ENCODE measurements around the gene MSANTD1. TPM values are rescaled to one million over a fixed set of nuclear protein-coding genes. Genes with fewer than 3 reads are reported as not detected.

The MSANTD1 gene
- total RNA-seq, 3 donors from 2014 or later = 0.66 to 0.87 (median 0.78) TPM

- Mint-ChIP-seq H3K4me3 (no peak overlapping the region), H3K9me3 (no peaks in the 10 kb centered on the region), H3K27me3 (ENCODE audit: low read depth) (peaks cover 32% of the 10 kb centered on the region), H3K4me1 (ENCODE audit: low read depth) (peaks cover 6% of the 10 kb centered on the region), H3K36me3 (ENCODE audit: insufficient read depth) (no peaks in the 10 kb centered on the region)
- DNase-seq (no peak), ATAC-seq (no peak)
These were observed 39.1 kb downstream of the MSANTD1 start for GRCh38 chr4:3287972-3288570.

GRCh38 chr4:3288571-3289094 is 39.7 kb downstream of the MSANTD1 start:
- no peak for DNase-seq
- ATAC-seq = no peak
- peaks cover 9% of the 10 kb centered on the region for H3K4me1 Mint-ChIP-seq (ENCODE audit: low read depth)
- H3K36me3 Mint-ChIP-seq (ENCODE audit: insufficient read depth) = no peaks in the 10 kb centered on the region
- peaks cover 32% of the 10 kb centered on the region for H3K27me3 Mint-ChIP-seq (ENCODE audit: low read depth)
- H3K9me3 Mint-ChIP-seq = no peaks in the 10 kb centered on the region
- no peak overlapping the region for H3K4me3 Mint-ChIP-seq

GRCh38 chr4:3290476-3290875 is 41.5 kb downstream of the MSANTD1 start:
- no peaks in the 10 kb centered on the region for H3K36me3 Mint-ChIP-seq (ENCODE audit: insufficient read depth)
- H3K27me3 Mint-ChIP-seq (ENCODE audit: low read depth) = peaks cover 25% of the 10 kb centered on the region
- no peaks in the 10 kb centered on the region for H3K9me3 Mint-ChIP-seq
- no peak for ATAC-seq
- no peak overlapping the region for H3K4me3 Mint-ChIP-seq
- peaks cover 11% of the 10 kb centered on the region for H3K4me1 Mint-ChIP-seq (ENCODE audit: low read depth)
- DNase-seq = no peak

- Mint-ChIP-seq H3K9me3 (no peaks in the 10 kb centered on the region), H3K4me1 (ENCODE audit: low read depth) (peaks cover 11% of the 10 kb centered on the region), H3K4me3 (no peak overlapping the region), H3K36me3 (ENCODE audit: insufficient read depth) (no peaks in the 10 kb centered on the region), H3K27me3 (ENCODE audit: low read depth) (peaks cover 22% of the 10 kb centered on the region)
- DNase-seq (no peak), ATAC-seq (no peak)
These were observed 41.9 kb downstream of the MSANTD1 start for GRCh38 chr4:3290889-3291321.

- Mint-ChIP-seq H3K27me3 (ENCODE audit: low read depth) (peaks cover 18% of the 10 kb centered on the region), H3K36me3 (ENCODE audit: insufficient read depth) (no peaks in the 10 kb centered on the region), H3K4me1 (ENCODE audit: low read depth) (peaks cover 11% of the 10 kb centered on the region), H3K9me3 (no peaks in the 10 kb centered on the region), H3K4me3 (peak overlapping the region; percentile 87)
- ATAC-seq = no peak
- no peak for DNase-seq
These were observed 42.5 kb downstream of the MSANTD1 start for GRCh38 chr4:3291411-3291968.

- DNase-seq (no peak), ATAC-seq (peak; percentile 25 to 35)
- peaks cover 11% of the 10 kb centered on the region for H3K4me1 Mint-ChIP-seq (ENCODE audit: low read depth)
- H3K36me3 Mint-ChIP-seq (ENCODE audit: insufficient read depth) = no peaks in the 10 kb centered on the region
- H3K4me3 Mint-ChIP-seq = peak overlapping the region; percentile 87
- H3K9me3 Mint-ChIP-seq = no peaks in the 10 kb centered on the region
- peaks cover 14% of the 10 kb centered on the region for H3K27me3 Mint-ChIP-seq (ENCODE audit: low read depth)
These were observed 43.1 kb downstream of the MSANTD1 start for GRCh38 chr4:3291969-3292570.

- Mint-ChIP-seq H3K4me3 (peak within 1 kb of the TSS; percentile 87), H3K4me1 (ENCODE audit: low read depth) (peaks cover 11% of the 10 kb centered on the region), H3K36me3 (ENCODE audit: insufficient read depth) (no peaks in the 10 kb centered on the region), H3K9me3 (peaks cover 3% of the 10 kb centered on the region), H3K27me3 (ENCODE audit: low read depth) (peaks cover 7% of the 10 kb centered on the region)
- DNase-seq (peak; percentile 83), ATAC-seq (peak; percentile 93 to 95)
These were observed 43.8 kb downstream of the MSANTD1 start, which contains the start of gene RGS12 for GRCh38 chr4:3292571-3293400. TSS of gene RGS12 (plus strand) at chr4:3293021. CDS start at chr4:3316171, 23,150 bp downstream.

- no peak for DNase-seq
- H3K36me3 Mint-ChIP-seq (ENCODE audit: insufficient read depth) = no peaks in the 10 kb centered on the region
- peaks cover 6% of the 10 kb centered on the region for H3K27me3 Mint-ChIP-seq (ENCODE audit: low read depth)
- no peak for ATAC-seq
- H3K9me3 Mint-ChIP-seq = peaks cover 4% of the 10 kb centered on the region
- peak overlapping the region; percentile 73 for H3K4me3 Mint-ChIP-seq
- peaks cover 11% of the 10 kb centered on the region for H3K4me1 Mint-ChIP-seq (ENCODE audit: low read depth)
These were observed 44.7 kb downstream of the MSANTD1 start for GRCh38 chr4:3293401-3294391.

- DNase-seq (no peak), ATAC-seq (no peak)
- Mint-ChIP-seq H3K9me3 (peaks cover 4% of the 10 kb centered on the region), H3K4me3 (no peak overlapping the region), H3K36me3 (ENCODE audit: insufficient read depth) (no peaks in the 10 kb centered on the region), H3K27me3 (ENCODE audit: low read depth) (peaks cover 3% of the 10 kb centered on the region), H3K4me1 (ENCODE audit: low read depth) (peaks cover 14% of the 10 kb centered on the region)
These were observed 45.7 kb downstream of the MSANTD1 start for GRCh38 chr4:3294401-3295241.

GRCh38 chr4:3295837-3296624 is 47.1 kb downstream of the MSANTD1 start:
- Mint-ChIP-seq H3K4me3 (no peak overlapping the region), H3K27me3 (ENCODE audit: low read depth) (peaks cover 3% of the 10 kb centered on the region)
- ATAC-seq = no peak

GRCh38 chr4:3296651-3297050 is 47.7 kb downstream of the MSANTD1 start:
- H3K36me3 Mint-ChIP-seq (ENCODE audit: insufficient read depth) = no peaks in the 10 kb centered on the region
- peaks cover 4% of the 10 kb centered on the region for H3K9me3 Mint-ChIP-seq
- DNase-seq (no peak), ATAC-seq (no peak)
- H3K4me3 Mint-ChIP-seq = no peak overlapping the region
- H3K27me3 Mint-ChIP-seq (ENCODE audit: low read depth) = peaks cover under 1% of the 10 kb centered on the region
- H3K4me1 Mint-ChIP-seq (ENCODE audit: low read depth) = peaks cover 20% of the 10 kb centered on the region

More at GRCh38 chr4:3295837-3296624, 47.1 kb downstream of the MSANTD1 start:
- H3K9me3 Mint-ChIP-seq = peaks cover 4% of the 10 kb centered on the region
- no peaks in the 10 kb centered on the region for H3K36me3 Mint-ChIP-seq (ENCODE audit: insufficient read depth)
- no peak for DNase-seq
- H3K4me1 Mint-ChIP-seq (ENCODE audit: low read depth) = peaks cover 16% of the 10 kb centered on the region
